ENCODE measurements around the gene CA9.

Gene CA9

GRCh38 chr9:35691334-35691650 lies 17.6 kb downstream of the CA9 start:
- TF ChIP-seq GATA3 (IDR thresholded peaks at IDR 0.05; ENCODE audit: low read depth, low read length) (no peak), GATA2 (IDR thresholded peaks at IDR 0.05; ENCODE audit: low read depth, low read length) (no peak)

GRCh38 chr9:35691757-35692301 lies 18.1 kb downstream of the CA9 start:
- no peak for TF ChIP-seq GATA2 (IDR thresholded peaks at IDR 0.05; ENCODE audit: low read depth, low read length)
- no peak for TF ChIP-seq GATA3 (IDR thresholded peaks at IDR 0.05; ENCODE audit: low read depth, low read length)

DNA sequence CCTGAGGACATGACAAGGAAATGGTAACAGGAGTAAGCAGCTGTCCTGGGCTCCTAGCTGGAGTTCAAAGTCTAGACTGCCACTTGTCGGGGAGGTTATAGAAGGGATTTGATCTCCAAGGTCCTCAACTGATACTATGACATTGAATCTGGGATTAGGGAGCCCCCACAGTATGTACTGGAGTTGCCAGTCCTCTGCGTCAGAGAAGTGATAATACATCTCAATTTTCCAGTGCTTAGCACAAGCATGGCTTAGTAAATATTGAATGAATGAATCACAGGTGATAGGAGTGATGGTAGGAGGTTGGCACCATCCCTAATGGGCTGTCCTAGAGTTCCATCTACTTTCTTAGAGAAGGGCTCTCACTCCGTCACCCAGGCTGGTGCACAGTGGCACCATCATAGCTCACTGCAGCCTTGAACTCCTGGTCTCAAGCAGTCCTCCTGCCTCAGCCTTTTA lies 22.2 kb downstream of the CA9 start:
- TF ChIP-seq GATA2 (IDR thresholded peaks at IDR 0.05; ENCODE audit: low read depth, low read length), result no peak
- TF ChIP-seq GATA3 (IDR thresholded peaks at IDR 0.05; ENCODE audit: low read depth, low read length), result no peak

DNA sequence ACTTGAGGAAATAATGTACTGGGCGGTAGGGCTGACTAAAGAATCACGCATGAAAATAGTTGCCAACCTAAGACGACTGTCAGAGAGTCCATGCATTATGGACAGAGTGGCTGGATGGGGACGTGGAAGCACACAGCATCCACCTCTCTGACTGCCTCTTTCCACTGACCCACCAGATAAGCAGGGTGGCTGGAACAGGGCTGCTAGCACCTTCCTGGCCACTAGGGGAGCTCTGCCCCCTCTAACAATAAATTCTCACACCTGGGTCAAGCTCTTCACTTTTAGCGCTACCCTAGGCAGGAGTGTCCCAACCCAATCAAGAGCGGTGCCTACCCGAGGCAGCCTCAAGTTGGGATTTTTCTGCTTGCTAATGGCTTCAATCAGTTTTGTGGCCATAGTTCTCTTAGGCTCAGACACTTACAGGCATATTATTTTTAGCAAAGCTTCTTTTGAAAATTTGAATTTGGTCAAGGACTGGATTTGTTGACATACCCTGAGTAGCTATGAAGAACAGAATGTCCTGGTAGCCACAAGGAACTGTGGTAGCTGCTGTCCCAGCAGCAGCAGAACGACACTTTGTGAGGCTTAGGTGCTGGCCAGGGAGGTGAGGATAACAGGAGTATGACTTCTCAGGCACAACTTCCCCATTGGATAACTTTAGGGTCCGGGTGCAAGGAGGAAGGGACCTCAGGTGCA lies 22.9 kb downstream of the CA9 start:
- TF ChIP-seq GATA3 (IDR thresholded peaks at IDR 0.05; ENCODE audit: low read depth, low read length) (no peak), GATA2 (IDR thresholded peaks at IDR 0.05; ENCODE audit: low read depth, low read length) (no peak)

- TF ChIP-seq GATA3 (IDR thresholded peaks at IDR 0.05; ENCODE audit: low read depth, low read length), result no peak
- TF ChIP-seq GATA2 (IDR thresholded peaks at IDR 0.05; ENCODE audit: low read depth, low read length), result no peak
Observed at GRCh38 chr9:35697486-35697885, 23.8 kb downstream of the CA9 start.

DNA sequence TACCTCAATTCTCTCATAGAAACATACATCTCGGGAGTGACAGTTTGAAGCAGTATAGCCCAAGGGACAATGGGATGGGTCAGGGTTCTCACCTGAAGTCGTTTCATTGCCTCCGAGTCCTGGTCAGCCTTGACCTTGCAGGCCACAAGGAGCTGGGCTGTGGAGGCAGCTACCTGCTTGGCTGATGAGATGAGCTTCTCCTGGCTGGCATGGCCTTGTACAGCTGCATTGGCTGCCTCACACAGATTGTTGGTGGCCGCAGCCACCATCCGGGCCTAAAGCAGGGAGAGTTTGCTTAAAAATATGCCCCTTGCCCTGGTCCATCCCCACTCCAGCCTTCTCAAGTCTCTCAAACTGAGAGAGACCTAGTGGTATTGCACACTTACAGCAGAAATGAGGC lies 24.5 kb downstream of the CA9 start:
- TF ChIP-seq GATA2 (IDR thresholded peaks at IDR 0.05; ENCODE audit: low read depth, low read length), result no peak
- no peak for TF ChIP-seq GATA3 (IDR thresholded peaks at IDR 0.05; ENCODE audit: low read depth, low read length)

DNA sequence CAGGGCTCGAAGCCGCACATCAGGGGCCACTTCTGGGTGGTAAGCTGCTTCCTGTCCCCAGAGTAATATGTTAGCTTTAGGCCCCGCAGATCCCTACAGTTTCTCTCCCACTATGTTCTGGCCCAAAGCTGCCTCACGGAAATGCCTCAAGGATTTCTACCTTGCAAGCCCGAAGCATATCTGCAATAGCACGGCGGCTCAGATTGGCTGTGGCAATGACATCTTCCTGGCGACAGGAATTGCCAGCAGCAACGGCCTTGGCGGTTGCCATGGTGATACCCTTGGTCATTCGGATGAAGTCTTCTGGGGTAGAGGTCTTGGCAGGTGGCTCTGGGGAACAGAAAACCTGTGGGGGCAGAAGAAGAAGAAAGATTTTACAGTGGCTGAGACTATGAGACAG lies 26.3 kb downstream of the CA9 start:
- no peak for TF ChIP-seq GATA3 (IDR thresholded peaks at IDR 0.05; ENCODE audit: low read depth, low read length)
- no peak for TF ChIP-seq GATA2 (IDR thresholded peaks at IDR 0.05; ENCODE audit: low read depth, low read length)

DNA sequence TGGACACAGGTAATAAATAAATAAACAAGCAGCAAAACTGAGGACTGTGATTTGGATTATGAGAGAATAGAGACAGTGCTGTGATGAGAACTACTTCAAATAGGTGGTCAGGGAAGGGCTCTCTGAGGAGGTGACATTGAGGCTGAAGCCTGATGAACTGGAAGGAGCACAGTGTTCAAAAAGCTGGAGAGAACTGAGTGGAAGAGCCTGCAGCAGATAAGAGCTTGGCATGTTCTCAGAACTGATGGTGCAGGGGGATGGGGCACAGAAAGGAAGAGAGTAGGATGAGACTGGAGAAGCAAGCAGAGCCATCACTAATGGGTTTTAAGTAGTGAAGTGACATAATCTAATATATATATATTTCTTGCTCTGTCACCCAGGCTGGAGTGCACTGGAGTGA lies 27.2 kb downstream of the CA9 start:
- TF ChIP-seq GATA2 (IDR thresholded peaks at IDR 0.05; ENCODE audit: low read depth, low read length) (no peak), GATA3 (IDR thresholded peaks at IDR 0.05; ENCODE audit: low read depth, low read length) (no peak)

GRCh38 chr9:35702696-35703095 lies 29.0 kb downstream of the CA9 start:
- no peak for TF ChIP-seq GATA3 (IDR thresholded peaks at IDR 0.05; ENCODE audit: low read depth, low read length)
- TF ChIP-seq GATA2 (IDR thresholded peaks at IDR 0.05; ENCODE audit: low read depth, low read length), result no peak

GRCh38 chr9:35703906-35704672 lies 30.4 kb downstream of the CA9 start:
- TF ChIP-seq GATA3 (IDR thresholded peaks at IDR 0.05; ENCODE audit: low read depth, low read length), result no peak
- no peak for TF ChIP-seq GATA2 (IDR thresholded peaks at IDR 0.05; ENCODE audit: low read depth, low read length)

- no peak for TF ChIP-seq GATA2 (IDR thresholded peaks at IDR 0.05; ENCODE audit: low read depth, low read length)
- no peak for TF ChIP-seq GATA3 (IDR thresholded peaks at IDR 0.05; ENCODE audit: low read depth, low read length)
Observed at GRCh38 chr9:35705372-35705771, 31.6 kb downstream of the CA9 start.

- no peak for TF ChIP-seq GATA2 (IDR thresholded peaks at IDR 0.05; ENCODE audit: low read depth, low read length)
- TF ChIP-seq GATA3 (IDR thresholded peaks at IDR 0.05; ENCODE audit: low read depth, low read length), result no peak
Observed at GRCh38 chr9:35705836-35706430, 32.2 kb downstream of the CA9 start.

DNA sequence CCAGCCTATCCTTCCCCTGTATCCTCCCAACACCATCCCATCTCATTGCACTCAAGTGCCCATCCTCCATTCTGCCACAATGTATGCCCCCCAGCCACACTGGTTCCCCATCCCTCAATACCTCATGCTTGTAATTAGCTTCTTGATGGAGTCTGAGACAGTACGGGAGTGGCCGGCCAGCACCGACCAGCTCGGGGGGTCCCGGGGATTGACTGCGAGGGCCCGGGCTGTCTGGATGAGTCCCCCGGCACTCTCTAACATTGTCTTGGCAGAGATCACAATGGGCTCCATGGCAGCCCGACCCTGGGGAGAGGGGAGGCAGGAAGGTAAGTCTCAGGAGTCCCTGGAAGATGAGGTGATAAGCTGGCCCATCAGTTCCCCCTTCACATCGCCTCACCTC lies 33.2 kb downstream of the CA9 start:
- TF ChIP-seq GATA3 (IDR thresholded peaks at IDR 0.05; ENCODE audit: low read depth, low read length) (no peak), GATA2 (IDR thresholded peaks at IDR 0.05; ENCODE audit: low read depth, low read length) (no peak)

DNA sequence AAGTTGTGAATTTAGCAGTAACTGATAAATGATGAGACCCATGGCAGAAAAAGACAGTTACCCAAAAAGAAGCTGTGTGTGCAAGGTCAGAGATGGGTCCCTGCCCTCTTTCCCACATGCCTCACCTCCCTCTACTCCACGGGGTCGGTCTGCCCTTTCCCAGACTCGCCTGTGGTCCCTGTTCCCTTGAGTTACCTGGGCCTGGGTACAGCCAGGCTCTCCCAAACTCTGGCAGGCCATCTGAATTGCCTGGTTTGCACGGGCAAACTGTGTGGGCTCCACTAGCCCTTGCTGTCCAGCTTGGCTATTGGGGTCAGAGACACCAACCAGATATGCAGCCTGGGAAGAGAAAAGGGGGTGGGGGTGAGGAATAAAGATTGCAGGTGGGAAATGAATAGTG lies 34.4 kb downstream of the CA9 start:
- TF ChIP-seq GATA3 (IDR thresholded peaks at IDR 0.05; ENCODE audit: low read depth, low read length) (no peak), GATA2 (IDR thresholded peaks at IDR 0.05; ENCODE audit: low read depth, low read length) (no peak)
